Superior temporal gyrus (tissue), 1 donor: Measurements from ENCODE around the gene CNNM4.

Experiments
- DNase-seq: peaks from one replicate; pipeline ENCODE4 v3.0.0-alpha.2; 2016; ENCODE audit errors: extremely low spot score

The CNNM4 gene

DNA sequence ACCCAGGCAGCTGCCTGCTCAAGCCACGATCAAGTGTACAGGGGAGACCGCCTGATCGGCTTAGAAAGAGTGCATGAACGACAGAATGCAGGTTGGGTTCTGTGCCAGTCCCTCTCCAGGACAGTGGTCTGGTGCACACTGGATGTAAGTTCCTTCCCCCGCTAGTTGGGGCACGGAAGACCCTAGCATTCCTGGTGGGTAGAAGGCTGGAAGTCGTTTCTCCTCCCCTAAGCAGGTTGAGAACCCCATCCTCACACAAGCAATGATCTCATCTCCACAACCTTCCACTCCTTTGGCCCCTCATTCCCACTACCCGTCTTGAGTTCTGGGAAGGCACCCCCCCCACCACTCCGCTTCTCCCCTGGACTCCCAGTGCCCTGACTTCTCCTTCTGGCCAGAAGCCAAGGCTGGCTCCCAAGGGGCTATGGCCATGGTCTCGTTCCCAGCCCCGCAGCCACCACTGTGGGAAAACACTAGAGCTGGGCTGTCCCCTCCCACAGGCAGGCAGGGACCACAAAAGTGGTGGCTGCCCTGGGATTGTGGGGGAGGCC is 98.5 kb downstream of the CNNM4 start:
- DNase-seq, result peak; percentile 54

DNA sequence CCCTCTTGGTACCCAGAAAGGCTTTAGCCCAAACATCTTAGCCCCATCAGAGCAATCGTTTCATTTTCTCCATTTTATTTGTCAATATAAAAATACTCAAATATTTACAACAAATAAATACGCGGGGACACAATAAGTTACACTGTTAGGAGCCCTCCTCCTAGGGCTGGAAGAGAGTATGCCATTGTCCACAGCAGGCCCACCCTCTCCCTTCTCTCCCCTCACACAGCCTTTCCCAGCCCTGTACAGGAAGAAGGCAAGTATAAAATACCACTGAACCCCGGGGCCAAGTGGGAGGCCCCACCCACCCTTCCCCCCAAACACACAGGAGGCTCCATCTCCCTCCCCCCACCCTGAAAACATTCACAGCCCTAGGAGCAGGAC is 99.0 kb downstream of the CNNM4 start:
- peak; percentile 30 for DNase-seq

DNA sequence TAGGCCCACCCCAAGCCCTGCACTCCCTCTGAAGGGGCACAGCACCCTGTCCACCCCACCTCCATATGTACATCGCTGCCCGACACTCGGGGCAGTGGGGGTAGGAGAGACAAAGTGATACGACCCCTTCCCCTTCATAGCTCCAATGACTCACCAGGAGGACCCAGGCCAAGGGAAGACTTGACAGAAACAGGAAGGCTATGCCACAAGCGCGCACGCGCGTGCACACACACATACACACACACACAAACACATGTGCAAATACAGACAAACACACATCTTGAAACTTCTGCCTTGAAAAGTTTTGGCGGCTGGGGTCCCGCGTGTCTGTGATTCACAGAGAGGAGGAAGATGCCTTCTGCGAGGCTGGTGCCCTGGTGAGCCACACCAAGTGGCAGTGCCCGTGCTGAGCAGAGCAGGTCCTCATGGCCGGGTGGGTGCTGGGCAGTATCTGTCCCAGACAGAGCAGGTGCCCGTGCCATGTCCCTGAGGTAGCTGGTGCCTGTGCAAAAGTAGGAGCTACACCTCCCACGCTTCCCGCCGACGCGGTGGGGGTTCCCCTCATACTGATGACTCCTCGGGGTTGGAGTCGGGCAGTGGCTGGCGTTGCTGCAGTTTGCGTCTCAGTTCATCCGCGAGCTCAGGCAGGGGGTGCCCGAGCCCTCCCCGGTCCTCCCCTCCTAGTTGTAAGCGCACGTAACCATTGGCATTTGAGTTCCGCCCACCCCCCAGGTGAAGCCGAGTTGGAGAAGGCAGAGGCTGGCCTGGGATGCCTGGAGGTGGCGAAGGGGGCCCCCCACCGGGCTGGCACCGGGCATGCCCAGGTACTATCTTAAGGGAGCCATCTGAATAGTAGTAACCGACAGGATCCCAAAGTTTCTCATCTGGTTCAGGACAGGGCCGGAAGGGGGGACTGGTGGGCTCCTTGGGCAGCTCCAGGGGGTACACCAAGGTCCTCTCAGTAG is 99.6 kb downstream of the CNNM4 start:
- peak; percentile 27 for DNase-seq

DNA sequence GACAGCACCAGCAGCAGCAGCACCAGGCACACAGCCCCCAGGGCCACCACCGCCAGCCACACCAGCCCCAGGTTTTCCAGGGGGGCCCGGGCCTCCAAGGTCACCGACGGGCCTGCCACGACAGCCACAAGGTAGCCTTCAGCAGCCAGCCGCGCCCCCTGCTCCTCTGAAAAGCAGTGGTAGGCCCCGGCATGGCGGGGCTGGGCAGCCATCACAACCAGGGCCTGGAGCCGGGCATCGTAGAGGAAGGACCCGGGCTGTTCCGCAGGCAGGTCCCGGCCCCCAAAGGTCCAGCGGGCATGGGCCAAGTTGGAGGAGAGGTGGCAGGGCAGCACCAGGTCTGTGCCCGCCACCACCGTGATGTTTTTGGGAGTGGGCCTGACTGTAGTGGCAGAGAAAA is 100.4 kb downstream of the CNNM4 start:
- DNase-seq, result no peak
